NCI-H1417 treated with DMSO at 0.1 percent for 48 hours (cell line): ENCODE measurements around the gene WDR74.
A peak's percentile ranks its signal among the peaks of the same experiment; 100 is the strongest.
"Not testable (repeated sequence)": the region's sequence is repeated elsewhere in the genome, so short reads cannot be mapped to it uniquely, and the experiment has no call there.

ENCODE experiments used
- DNase-seq: peaks from one replicate; lab custom pipeline; 2025; lab: John Stamatoyannopoulos, UW

The WDR74 gene

GRCh38 chr11:62839050-62839945 is at the start of gene WDR74:
WDR74 (minus strand) TSS chr11:62839590; CDS start chr11:62839570, 20 bp downstream.
- DNase-seq, result peak; percentile 40

GRCh38 chr11:62889126-62889483 is 49.7 kb upstream of the WDR74 start:
- DNase-seq, result no peak

DNA sequence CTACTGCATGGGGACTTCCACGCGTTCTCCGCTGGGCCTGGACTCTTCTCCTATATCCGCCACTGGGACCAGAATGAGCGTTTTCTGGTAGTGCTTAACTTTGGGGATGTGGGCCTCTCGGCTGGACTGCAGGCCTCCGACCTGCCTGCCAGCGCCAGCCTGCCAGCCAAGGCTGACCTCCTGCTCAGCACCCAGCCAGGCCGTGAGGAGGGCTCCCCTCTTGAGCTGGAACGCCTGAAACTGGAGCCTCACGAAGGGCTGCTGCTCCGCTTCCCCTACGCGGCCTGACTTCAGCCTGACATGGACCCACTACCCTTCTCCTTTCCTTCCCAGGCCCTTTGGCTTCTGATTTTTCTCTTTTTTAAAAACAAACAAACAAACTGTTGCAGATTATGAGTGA is 49.0 kb upstream of the WDR74 start:
- no peak for DNase-seq

DNA sequence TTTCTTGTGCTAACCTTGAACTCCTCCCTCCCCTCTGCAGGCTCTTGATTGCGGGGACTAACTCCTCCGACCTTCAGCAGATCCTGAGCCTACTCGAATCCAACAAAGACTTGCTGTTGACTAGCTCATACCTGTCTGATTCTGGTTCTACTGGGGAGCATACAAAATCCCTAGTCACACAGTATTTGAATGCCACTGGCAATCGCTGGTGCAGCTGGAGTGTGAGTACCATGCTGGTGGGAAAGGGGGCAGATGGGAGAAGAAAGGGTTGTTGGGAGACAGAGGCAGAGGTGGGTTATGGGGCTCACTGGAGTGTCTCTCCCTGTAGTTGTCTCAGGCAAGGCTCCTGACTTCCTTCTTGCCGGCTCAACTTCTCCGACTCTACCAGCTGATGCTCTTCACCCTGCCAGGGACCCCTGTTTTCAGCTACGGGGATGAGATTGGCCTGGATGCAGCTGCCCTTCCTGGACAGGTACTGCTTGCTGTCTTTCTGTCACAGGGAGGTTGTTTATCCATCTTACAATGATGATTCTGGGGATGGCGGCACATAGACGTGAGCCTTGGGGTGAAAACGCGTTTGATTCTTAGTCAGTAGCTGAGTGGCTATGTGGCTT is 45.9 kb upstream of the WDR74 start:
- no peak for DNase-seq

GRCh38 chr11:62883673-62884072 is 44.3 kb upstream of the WDR74 start:
- no peak for DNase-seq

DNA sequence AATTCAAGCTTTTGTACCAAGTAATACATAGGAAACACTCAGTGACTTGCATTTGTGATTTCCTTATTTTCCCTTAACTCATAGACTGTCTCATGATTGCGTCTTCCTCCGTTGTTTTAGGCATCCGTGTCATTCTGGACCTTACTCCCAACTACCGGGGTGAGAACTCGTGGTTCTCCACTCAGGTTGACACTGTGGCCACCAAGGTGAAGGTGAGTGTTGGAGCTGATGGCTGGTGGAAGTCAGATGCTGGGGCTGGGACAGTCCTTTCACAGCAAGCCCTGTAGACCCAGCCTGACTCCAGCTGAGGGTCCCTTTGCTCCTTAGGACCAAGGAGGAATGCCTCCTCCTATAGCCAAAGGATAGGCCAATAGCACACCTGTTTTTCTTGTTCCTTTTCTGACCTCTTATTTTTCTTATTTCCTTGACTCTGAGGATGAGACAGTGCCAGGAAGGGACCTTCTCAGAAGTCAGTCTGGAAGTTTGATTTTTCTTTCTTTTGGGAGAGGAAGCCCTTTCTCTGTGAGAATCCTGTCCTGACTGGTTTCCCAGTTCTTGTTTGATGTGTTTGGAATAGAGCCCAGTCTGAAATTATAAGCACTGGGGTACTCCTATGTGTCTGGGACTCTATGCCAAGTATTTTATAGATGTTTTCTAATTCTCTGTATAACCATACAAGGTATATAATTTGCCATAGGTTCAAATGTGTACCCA is 43.6 kb upstream of the WDR74 start:
- no peak for DNase-seq

DNA sequence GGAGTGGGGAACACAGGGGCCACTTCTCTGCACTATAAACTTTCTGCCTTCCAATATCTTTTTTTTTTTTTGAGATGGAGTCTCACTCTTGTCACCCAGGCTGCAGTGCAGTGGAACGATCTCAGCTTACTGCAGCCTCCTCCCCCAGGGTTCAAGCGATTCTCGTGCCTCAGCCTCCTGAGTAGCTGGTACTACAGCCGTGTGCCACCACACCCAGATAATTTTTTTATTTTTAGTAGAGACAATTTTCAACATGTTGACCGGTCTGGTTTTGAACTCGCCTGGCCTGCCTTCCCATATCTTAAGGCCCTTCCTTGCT is 43.0 kb upstream of the WDR74 start:
- DNase-seq, result no peak

- DNase-seq, result peak; percentile 88
Observed at GRCh38 chr11:62881579-62882430, 42.4 kb upstream of the WDR74 start.

GRCh38 chr11:62880803-62881578 is 41.6 kb upstream of the WDR74 start, which contains the start of gene SLC3A2:
SLC3A2 (plus strand) TSS chr11:62880896; CDS start chr11:62881024, 128 bp downstream.
- DNase-seq, result peak; percentile 88

GRCh38 chr11:62880231-62880802 is 40.9 kb upstream of the WDR74 start:
- no peak for DNase-seq

DNA sequence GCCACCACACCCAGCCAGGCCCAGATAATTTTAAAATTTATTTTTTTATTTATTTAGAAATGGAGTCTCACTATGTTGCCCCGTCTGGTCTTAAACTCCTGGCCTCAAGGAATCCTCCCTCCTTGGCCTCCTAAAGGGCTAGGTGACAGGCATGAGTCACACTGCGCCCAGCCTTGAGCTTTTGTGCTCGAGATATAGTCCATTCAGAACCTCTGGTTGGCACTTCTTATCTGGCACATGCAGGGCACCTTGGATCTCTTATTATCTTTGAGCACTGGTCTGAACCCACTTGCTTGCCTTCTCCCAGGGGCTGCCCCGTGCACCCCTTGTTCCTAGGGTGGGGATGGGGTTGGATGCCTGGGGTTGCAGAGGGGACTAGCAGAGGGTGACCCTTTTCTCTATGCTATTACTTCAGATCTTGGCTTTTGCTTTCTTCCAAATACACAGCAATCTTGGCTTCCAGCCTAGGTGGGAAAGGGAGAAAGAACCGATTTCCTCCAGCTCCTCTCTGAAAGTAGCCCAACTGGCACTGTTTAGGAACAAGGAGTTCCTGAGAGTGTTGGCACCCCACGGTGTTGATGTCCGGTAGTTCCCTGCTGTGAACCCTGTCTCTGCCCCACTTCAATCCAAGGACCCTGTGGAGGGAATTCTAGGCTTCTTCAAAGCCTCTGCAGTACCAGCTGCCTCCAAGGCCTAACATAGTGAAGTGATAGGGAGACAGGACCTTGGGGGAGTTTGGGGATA is 40.0 kb upstream of the WDR74 start:
- no peak for DNase-seq

DNA sequence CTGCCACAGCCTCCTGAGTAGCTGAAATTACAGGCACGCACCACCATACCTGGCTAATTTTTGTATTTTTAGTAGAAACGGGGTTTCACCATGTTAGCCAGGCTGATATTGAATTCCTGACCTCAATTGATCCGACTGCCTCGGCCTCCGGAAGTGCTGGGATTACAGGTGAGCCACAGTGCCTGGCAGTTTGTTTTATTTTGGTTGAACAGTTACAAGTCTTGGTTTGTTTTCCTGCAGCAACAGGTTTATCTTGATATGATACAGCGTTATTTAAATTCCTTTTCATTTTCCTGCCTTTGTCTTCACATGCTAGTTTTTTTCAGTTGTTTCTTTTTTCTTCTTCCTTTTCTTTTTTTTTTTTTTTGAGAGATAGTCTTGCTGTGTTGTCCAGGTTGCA is 37.3 kb upstream of the WDR74 start:
- no peak for DNase-seq

GRCh38 chr11:62875698-62876478 is 36.5 kb upstream of the WDR74 start:
- no peak for DNase-seq

DNA sequence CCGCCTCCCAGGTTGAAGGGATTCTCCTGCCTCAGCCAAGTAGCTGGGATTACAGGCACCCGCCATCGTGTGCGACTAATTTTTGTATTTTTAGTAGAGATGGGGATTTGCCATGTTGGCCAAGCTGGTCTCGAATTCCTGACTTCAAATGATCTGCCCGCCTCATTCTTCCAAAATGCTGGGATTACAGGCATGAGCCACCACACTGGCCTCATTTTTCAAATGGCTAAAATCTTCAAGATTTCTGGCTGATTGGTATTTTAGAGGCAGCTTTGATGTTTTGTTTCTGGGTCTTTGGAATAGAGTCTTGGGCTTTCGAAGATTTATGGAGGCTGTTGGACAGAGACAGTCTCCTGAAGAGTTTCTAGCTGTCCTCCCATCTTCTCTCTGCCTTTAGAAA is 35.5 kb upstream of the WDR74 start:
- DNase-seq, result no peak

- DNase-seq, result no peak
Observed at GRCh38 chr11:62865635-62866034, 26.2 kb upstream of the WDR74 start.

DNA sequence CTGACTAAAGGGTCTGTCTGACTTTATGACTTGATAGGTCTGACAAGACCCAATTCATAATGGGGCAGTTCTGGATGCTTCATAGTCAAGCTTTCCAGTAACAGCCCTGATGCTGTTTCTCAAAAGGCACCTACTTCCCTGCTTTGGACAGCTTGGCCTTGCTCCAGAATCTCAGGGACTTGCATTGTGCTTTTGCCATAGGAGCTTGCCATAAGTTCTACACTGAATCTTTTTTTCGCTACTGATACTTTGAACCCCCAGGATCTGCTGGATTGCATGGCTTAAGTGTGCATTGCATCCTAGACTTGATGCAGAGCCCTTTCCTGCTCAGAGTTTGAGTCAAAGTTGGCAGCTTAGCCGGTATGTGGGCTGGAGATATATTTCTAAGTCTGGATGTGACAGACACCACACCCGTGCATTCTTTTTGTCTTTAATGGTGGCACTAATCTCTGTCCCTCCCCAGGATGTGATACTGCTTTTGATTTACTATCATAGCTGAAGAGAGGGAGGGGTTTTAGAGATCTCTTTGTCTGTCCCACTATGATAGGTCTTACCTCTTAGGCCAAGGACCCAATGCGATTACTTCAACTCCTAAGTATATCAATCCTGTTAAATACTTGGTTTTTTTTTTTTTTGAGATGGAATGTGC is 24.4 kb upstream of the WDR74 start:
- no peak for DNase-seq

GRCh38 chr11:62861564-62862192 is 22.3 kb upstream of the WDR74 start:
- not testable (repeated sequence) for DNase-seq

GRCh38 chr11:62860835-62861563 is 21.6 kb upstream of the WDR74 start:
- DNase-seq, result no peak
